GM21528 (cell line): ENCODE data around the gene SH3RF1.
A peak's percentile ranks its signal among the peaks of the same experiment; 100 is the strongest.

Source experiments
- ATAC-seq: cut with Tn5 transposase; IDR thresholded peaks from one replicate; pipeline ENCODE4 v1.9.1; 2021; ENCODE audit warnings: mild to moderate bottlenecking, moderate library complexity; ENCODE audit not compliant: unreplicated experiment, low FRiP score

SH3RF1 gene

DNA sequence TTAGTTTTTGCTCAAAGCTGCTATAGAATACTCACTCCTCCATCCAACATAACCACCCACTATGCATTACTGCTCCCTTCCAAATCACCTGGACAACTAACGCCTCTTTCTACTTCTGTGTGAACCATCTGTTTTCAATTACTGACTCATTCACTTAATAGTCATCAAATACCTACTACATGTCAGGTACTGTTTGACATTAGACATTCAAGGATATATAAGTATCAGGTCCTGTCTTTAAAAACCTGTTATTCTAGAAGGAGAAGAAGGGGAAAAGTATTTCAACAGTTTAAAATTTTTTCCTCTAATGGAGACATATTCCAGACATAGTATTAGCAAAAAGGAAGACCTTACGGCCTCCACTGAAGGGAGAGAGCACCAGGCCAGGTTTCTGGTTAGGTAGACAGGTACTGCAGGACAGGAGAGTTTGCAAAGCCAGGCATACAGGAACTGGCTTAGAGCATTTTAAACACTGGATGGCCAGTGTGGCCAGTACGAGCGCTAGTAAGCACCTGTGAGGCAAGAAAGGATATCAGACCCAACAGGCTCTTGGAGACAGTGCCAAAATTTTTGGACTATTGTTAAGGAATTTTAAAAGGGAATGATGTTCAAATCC, 39.0 kb downstream of the SH3RF1 start:
- ATAC-seq, result no peak

GRCh38 chr4:169229571-169230028, 41.2 kb downstream of the SH3RF1 start:
- ATAC-seq, result no peak

DNA sequence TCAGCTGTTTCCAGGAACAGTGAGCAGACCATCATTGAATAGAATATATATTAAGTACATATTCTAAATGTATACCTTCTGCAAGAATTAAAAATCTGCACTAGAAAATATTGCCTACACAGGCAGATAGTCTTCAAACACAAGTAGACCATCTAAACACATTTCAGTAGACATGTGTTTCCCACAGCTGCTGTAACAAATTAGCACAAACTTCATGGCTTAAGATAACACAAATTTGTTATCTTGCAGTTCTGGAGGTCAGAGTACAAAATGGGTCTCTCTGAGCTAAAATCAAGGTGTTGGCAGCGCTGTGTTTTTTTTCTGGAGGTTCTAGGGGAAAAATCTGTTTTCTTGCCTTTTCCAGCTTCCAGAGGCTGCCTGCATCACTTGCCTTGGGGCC, 42.7 kb downstream of the SH3RF1 start:
- no peak for ATAC-seq

- no peak for ATAC-seq
Measured at GRCh38 chr4:169226565-169226964, 44.2 kb downstream of the SH3RF1 start.

DNA sequence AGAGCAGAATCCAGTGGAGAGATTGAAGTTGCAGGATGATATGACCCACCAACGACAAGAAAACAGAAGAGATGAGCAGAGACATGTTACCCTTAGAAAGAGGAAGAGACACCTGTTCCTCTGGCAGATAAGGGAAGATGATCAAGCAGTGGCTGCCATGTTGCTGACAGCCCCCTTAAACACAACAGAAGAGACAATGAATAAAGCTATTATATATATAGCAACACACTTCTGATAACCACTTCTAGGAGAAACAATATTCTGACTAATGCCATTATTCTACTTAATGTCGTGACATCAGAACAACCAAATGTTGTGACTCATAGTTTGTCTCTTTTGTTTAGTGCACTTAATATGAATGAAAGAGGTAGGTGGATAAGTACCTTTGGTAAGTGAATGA, 44.9 kb downstream of the SH3RF1 start:
- ATAC-seq, result no peak

DNA sequence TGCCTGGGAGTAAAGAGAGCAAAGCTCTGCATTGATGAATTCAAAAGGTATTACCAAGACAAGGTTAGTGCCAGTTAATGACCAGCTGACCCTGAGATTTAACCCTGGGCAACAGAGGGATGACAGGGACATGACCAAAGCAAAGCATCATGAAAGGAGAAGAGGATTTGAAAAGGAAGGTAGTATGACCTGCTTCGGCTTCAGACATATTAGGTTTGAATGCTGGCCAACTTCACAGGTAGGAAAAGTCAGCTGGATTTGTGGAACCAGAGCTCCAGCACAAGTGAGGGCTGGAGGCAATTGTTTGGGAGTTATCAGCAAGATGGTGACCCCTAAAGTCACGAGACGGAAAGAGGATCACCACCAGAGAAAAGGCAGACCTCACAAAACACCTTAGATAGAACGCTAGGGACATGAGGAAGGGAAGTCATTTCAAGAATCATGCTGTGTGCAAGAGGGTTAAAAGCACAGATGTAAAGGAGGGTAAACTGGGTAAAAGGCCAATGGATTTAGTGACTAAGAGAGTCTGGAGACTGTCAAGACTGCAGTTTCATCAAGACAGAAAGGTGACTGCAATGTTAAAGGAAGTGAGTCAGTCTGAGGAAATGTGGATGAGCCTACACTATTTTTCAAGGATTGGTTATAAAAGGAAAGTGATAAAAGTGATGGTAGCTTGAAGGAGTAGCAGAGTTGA, 45.6 kb downstream of the SH3RF1 start:
- ATAC-seq, result no peak

DNA sequence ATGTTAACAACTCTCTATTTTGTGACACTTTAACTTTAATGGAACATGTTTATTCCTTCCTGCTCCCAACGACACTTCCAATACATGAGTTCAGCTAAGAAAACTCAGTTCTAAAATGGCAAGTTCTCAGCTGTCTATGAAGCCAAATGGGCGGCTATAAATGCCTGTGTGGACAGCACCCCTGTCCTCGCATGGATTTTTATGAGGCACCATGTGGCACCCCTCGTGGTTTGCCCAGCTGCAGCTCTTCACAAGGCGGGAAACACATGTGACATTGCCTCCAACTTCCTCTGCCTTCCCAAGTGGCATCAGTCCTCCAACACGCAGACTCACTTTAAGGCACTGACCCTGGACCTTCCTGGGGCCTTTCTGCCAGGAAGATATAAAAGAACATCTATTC, 48.0 kb downstream of the SH3RF1 start:
- ATAC-seq, result no peak

- no peak for ATAC-seq
Measured at GRCh38 chr4:169221662-169222061, 49.1 kb downstream of the SH3RF1 start.

DNA sequence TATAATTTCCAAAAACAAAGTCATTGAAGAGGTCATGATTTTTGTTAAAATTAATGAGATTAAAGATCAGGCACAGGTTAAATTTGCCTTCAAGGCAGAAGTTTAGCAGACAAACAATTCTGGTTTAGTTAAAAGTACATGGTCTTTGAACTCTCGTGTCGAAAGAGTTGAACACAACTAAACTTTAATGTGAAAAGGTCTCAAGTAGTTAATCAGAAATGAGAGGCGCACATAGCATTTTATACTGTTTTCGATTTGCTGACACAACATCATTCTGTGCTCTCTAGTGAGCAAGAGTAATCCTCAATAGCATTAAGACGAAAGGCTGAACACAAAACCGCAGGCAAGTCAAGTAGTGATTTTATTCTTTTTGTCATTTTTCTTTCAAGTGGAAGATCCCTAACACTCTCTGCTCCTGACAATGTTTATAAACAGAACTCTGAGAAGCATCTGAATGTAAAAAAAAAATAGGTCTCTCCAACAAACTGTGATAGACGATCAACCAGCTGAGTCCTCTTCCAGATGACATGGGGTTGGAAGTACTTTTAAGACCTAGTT, 49.8 kb downstream of the SH3RF1 start:
- ATAC-seq, result no peak

DNA sequence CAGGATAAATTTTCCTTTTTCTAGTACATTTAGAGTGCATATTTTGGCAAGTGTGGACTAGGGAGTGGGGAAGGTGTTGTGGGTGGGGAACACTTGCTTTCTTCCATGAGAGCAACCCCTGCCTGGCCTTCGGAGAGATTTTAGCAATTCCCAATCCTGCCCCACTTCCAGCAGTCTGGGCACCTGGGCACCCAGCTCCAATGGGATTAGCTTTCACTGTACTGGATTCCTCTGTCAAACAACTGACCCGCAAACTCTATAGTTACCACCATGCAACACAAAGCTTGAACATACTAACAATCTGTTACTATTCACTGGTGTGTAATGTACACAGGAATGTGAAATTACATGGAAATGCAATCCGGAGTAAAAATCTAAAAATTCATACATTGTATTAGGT, 50.3 kb downstream of the SH3RF1 start:
- no peak for ATAC-seq

DNA sequence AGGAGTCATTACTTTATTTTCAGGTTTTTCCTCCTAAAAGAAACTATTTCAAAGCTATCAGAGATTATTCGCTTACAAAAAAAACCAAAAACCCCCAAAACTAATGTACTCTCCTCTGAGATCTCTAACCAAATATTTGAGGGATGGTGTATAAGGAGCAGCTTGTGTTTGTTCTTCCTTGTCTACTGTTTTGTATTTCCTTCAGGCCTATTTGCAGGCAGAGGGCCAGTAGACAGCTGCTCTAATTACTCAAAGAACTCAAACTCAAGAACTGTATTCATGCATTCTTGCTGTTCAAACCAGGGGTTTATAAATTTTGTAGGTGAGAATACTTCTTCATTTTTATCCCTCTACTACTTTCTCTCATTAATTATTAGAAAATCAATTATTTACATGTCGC, 51.3 kb downstream of the SH3RF1 start:
- no peak for ATAC-seq

GRCh38 chr4:169215656-169216055, 55.1 kb downstream of the SH3RF1 start:
- ATAC-seq, result peak; percentile 51

DNA sequence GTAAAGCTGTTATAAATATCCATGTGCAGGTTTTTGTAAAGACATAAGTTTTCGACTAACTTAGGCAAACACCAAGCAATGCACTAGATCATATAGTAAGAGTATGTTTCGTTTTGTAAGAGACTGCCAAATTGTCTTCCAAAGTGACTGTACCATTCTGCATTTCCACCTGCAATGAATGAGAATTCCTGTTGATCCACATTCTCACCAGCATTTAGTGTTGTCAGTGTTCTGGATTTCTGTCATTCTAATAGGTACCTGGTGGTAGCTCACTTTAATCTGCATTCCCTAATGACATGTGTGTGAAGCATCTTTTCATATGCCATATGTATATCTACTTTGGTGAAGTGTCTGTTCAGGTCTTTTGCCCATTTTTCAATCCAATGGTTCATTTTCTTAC, 57.8 kb downstream of the SH3RF1 start:
- ATAC-seq, result no peak

GRCh38 chr4:169210504-169211118, 60.1 kb downstream of the SH3RF1 start:
- peak; percentile 90 for ATAC-seq

- no peak for ATAC-seq
Measured at GRCh38 chr4:169209388-169209883, 61.3 kb downstream of the SH3RF1 start.

- no peak for ATAC-seq
Measured at GRCh38 chr4:169208516-169208915, 62.2 kb downstream of the SH3RF1 start.

DNA sequence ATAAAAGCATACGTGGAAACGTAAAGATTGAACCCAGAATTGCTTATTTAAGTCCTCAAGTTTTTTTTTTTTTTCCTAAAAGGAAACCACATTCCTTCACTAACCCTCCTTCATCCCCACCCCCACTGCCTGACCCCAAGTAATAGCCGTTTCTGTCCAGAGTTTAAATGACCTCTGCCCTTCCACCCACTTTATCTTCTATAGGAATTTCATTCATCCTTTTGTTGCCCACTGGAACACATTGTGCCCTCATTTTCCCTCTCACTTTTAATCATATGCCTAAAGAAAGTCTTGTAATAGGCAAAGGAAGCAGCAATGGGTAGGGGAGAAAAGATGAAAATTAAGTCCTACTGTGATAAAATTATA, 62.7 kb downstream of the SH3RF1 start:
- no peak for ATAC-seq

DNA sequence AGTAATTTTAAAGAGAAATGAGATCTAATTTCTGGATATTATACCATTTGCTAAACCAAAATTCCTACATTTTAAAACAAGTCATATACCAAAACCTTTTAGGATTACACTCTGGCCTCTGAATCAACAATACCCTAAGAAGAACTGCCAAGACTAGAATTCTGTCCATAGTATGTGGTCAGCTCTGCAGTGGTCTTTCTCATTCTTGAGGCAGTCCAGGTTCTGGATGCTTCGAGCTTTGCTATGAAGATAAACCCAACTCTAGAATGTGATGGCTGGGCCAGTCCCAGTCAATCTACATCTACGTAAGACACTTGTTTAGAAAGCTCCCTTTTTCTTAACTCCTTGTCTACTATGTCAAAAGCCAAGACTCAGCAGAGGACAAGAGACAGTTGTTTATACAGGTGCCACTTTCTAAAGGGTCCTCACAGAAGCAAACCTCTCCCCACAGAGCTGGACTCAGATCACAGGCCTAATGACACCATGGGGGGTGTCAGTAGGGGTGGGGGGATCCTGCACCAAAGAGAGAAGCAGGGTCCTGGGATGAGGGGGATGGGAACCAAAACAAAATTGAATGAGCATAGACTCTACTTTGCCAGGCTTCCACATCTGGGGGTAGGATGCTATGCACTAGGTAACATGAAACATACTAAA, 63.2 kb downstream of the SH3RF1 start:
- no peak for ATAC-seq

DNA sequence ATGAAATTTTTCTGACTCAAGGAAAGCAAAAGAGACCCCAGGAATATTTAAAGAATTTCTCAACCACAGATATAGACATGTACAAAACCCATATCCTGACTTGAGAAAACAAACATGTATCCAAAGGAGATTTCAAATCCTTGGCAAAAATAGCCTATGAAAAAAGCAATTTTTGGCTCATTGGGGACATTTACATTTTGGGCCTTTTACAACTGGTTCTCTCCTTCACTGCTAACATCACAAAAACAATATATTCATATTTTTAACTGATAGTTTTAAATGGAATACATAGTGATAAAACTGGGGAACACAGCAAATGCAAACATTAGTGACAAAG, 65.0 kb downstream of the SH3RF1 start:
- ATAC-seq, result no peak

- no peak for ATAC-seq
Measured at GRCh38 chr4:169205075-169205743, 65.5 kb downstream of the SH3RF1 start.

DNA sequence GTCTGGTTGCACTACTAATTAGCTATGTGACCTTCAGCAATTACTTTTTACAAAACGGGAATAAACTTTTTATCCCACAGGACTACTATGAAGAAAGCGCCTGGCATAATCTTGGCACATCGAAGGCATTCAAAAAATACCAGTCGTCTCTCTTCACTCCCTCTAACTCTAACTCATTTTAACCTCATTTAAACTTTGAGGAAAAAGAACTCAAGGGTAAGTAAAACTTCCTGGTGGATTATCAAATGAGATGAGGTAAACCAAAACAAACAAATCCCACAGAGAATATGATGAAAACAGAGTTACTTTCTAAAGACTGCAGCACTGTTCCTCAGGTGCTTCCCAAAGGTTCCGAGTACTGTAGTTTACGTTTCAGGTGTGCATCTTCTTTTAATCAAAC, 66.9 kb downstream of the SH3RF1 start:
- ATAC-seq, result no peak
